22Rv1 (cell line): Measurements from ENCODE around the gene CDH22.

Experiments used
- CTCF ChIP-seq: fragments of 450-650 bp; IDR thresholded peaks from 2 replicates; pipeline ENCODE4 v1.5.1; 2017; ENCODE audit warnings: mild to moderate bottlenecking
- ZFX ChIP-seq: fragments of 450-650 bp; IDR thresholded peaks from 2 replicates; pipeline ENCODE4 v1.6.1; 2017; ENCODE audit warnings: antibody characterized with exemption, borderline replicate concordance

- TF ChIP-seq CTCF = no peak
- TF ChIP-seq ZFX = no peak
Measured at GRCh38 chr20:46339037-46339436, 30.7 kb upstream of the CDH22 start.
